OCI-LY3 (cell line): ENCODE results near the gene CHD3.

Experiments used
- H2AFZ ChIP-seq: fragments of 200-600, 300-600 bp; shearing (Covaris generic); 2 replicates; pipeline ENCODE4 v1.6.0; 2014; ENCODE audit warnings: antibody characterized with exemption, low read depth, low read length
- H3K27ac ChIP-seq: fragments of 200-600, 300-600 bp; sonication (generic); 2 replicates; pipeline ENCODE4 v1.5.1; 2014; ENCODE audit warnings: mild to moderate bottlenecking, low read length, moderate library complexity, mixed read lengths
- H3K27me3 ChIP-seq: fragments of 200-600, 300-600 bp; sonication (generic); 2 replicates; pipeline ENCODE4 v1.6.1; 2014; ENCODE audit warnings: low read depth, low read length, mixed read lengths
- H3K36me3 ChIP-seq: fragments of 200-600, 300-600 bp; sonication (generic); replicated peaks from 2 replicates; pipeline ENCODE3; 2014; ENCODE audit warnings: low read depth, low read length, mixed read lengths
- H3K4me1 ChIP-seq: fragments of 300-600, 200-600 bp; sonication (generic); 2 replicates; pipeline ENCODE4 v1.6.1; 2014; ENCODE audit warnings: low read length, mixed read lengths
- H3K4me2 ChIP-seq: fragments of 200-600, 300-600 bp; sonication (generic); 2 replicates; pipeline ENCODE4 v1.6.1; 2014; ENCODE audit warnings: low read length, mixed read lengths
- H3K4me3 ChIP-seq: fragments of 300-600, 200-600 bp; sonication (generic); 2 replicates; pipeline ENCODE4 v1.5.1; 2014; ENCODE audit warnings: antibody characterized with exemption, mild to moderate bottlenecking, low read length, moderate library complexity
- H3K79me2 ChIP-seq: fragments of 300-600, 200-600 bp; shearing (Covaris generic); 2 replicates; pipeline ENCODE4 v1.6.1; 2014; ENCODE audit warnings: mild to moderate bottlenecking, low read length, mixed read lengths
- H3K9ac ChIP-seq: fragments of 300-600, 200-600 bp; shearing (Covaris generic); 2 replicates; pipeline ENCODE4 v1.6.0; 2014; ENCODE audit warnings: mild to moderate bottlenecking, low read length, moderate library complexity
- H3K9me3 ChIP-seq: fragments of 200-600, 300-600 bp; shearing (Covaris generic); 2 replicates; pipeline ENCODE4 v1.6.1; 2014; ENCODE audit warnings: low read length, mixed read lengths; ENCODE audit not compliant: insufficient read depth
- H4K20me1 ChIP-seq: fragments of 200-600, 300-600 bp; sonication (generic); 2 replicates; pipeline ENCODE4 v1.6.1; 2016; ENCODE audit warnings: low read length, mixed read lengths; ENCODE audit not compliant: insufficient read depth
- EZH2phosphoT487 ChIP-seq: fragments of 200-600 bp; shearing (Covaris generic); IDR thresholded peaks from 2 replicates; pipeline ENCODE4 v1.6.1; 2018; ENCODE audit warnings: antibody characterized with exemption, mixed run types, low read depth
- TF ChIP-seq, protein P1 (sequence below): fragments of 200-600, 300-600 bp; sonication (generic); IDR thresholded peaks from 2 replicates; pipeline ENCODE4 v1.5.1; 2014; ENCODE audit warnings: antibody characterized with exemption, low read length, low read depth

CHD3 gene

DNA sequence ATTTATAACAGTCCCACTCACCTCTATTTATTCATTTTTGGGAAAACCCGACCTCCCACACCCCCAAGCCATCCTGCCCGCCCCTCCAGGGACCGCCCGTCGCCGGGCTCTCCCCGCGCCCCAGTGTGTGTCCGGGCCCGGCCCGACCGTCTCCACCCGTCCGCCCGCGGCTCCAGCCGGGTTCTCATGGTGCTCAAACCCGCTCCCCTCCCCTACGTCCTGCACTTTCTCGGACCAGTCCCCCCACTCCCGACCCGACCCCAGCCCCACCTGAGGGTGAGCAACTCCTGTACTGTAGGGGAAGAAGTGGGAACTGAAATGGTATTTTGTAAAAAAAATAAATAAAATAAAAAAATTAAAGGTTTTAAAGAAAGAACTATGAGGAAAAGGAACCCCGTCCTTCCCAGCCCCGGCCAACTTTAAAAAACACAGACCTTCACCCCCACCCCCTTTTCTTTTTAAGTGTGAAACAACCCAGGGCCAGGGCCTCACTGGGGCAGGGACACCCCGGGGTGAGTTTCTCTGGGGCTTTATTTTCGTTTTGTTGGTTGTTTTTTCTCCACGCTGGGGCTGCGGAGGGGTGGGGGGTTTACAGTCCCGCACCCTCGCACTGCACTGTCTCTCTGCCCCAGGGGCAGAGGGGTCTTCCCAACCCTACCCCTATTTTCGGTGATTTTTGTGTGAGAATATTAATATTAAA is 34.4 kb upstream of the CHD3 start:
- H3K4me2 ChIP-seq: no peak overlapping the region
- H3K36me3 ChIP-seq: peaks cover 33% of the 10 kb centered on the region
- TF ChIP-seq EZH2phosphoT487: no peak
- TF ChIP-seq, protein P1, sequence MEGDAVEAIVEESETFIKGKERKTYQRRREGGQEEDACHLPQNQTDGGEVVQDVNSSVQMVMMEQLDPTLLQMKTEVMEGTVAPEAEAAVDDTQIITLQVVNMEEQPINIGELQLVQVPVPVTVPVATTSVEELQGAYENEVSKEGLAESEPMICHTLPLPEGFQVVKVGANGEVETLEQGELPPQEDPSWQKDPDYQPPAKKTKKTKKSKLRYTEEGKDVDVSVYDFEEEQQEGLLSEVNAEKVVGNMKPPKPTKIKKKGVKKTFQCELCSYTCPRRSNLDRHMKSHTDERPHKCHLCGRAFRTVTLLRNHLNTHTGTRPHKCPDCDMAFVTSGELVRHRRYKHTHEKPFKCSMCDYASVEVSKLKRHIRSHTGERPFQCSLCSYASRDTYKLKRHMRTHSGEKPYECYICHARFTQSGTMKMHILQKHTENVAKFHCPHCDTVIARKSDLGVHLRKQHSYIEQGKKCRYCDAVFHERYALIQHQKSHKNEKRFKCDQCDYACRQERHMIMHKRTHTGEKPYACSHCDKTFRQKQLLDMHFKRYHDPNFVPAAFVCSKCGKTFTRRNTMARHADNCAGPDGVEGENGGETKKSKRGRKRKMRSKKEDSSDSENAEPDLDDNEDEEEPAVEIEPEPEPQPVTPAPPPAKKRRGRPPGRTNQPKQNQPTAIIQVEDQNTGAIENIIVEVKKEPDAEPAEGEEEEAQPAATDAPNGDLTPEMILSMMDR: no peak
- H3K9ac ChIP-seq: no peak overlapping the region
- H3K79me2 ChIP-seq: peaks cover 20% of the 10 kb centered on the region
- peaks cover 38% of the 10 kb centered on the region for H3K4me1 ChIP-seq
- no peaks in the 10 kb centered on the region for H3K27me3 ChIP-seq
- H3K4me3 ChIP-seq: no peak overlapping the region
- H2AFZ ChIP-seq: no peak overlapping the region
- peaks cover 18% of the 10 kb centered on the region for H4K20me1 ChIP-seq
- H3K9me3 ChIP-seq: no peaks in the 10 kb centered on the region
- H3K27ac ChIP-seq: no peak overlapping the region

GRCh38 chr17:7854851-7855659 is 33.5 kb upstream of the CHD3 start, which contains the start of gene TMEM88:
Gene TMEM88 (plus strand): TSS chr17:7855066. CDS start chr17:7855075, 9 bp downstream.
- Histone ChIP-seq H3K9me3 (no peaks in the 10 kb centered on the region), H3K4me2 (peak within 1 kb of the TSS; percentile 96), H4K20me1 (peaks cover 15% of the 10 kb centered on the region), H3K4me1 (peaks cover 31% of the 10 kb centered on the region), H3K27ac (no peak within 1 kb of the TSS), H3K79me2 (peaks cover 20% of the 10 kb centered on the region), H3K36me3 (peaks cover 31% of the 10 kb centered on the region), H3K9ac (no peak within 1 kb of the TSS), H3K27me3 (no peaks in the 10 kb centered on the region), H2AFZ (no peak within 1 kb of the TSS), H3K4me3 (peak within 1 kb of the TSS; percentile 90)
- no peak for TF ChIP-seq EZH2phosphoT487
- TF ChIP-seq, protein P1: no peak

- Histone ChIP-seq H3K4me3 (peak overlapping the region; percentile 90), H3K4me1 (peaks cover 28% of the 10 kb centered on the region), H3K9ac (no peak overlapping the region), H2AFZ (no peak overlapping the region), H3K79me2 (peaks cover 20% of the 10 kb centered on the region), H3K27ac (no peak overlapping the region), H3K36me3 (peaks cover 30% of the 10 kb centered on the region), H3K27me3 (no peaks in the 10 kb centered on the region), H3K4me2 (peak overlapping the region; percentile 96), H4K20me1 (peaks cover 14% of the 10 kb centered on the region; the same call in 1 of the 2 replicates), H3K9me3 (no peaks in the 10 kb centered on the region)
- TF ChIP-seq EZH2phosphoT487: no peak
- TF ChIP-seq, protein P1: no peak
Measured at GRCh38 chr17:7855660-7856010, 33.0 kb upstream of the CHD3 start.
